ENCODE data around the gene SORCS2. TPM values are rescaled to one million over a fixed set of nuclear protein-coding genes. Genes with fewer than 3 reads are reported as not detected.

The SORCS2 gene
- total RNA-seq, 1 experiment from 2014 or later, result not detected

DNA sequence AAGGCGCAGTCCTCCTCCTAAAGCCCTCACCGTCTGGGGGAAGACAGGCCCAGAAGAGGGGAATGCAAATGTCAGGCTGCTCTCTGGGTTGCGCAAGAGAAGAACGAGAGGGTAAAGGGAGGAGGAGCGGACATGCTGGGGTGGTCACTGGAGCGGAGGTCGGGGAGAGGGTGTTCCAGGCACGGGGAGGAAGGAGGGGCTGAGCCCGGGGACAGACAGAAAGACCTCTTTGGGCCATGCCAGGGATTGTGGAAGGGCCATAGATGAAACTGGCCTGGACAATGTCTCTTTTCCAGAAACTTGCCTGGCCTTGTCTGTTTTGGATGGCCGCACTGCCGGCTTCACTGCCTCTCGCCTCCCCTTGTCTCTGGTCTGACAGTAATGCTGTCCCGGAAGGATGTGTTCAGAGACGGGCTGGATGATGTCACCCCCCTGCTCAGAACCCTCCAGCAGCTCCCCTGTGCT lies 121.0 kb downstream of the SORCS2 start:
- Mint-ChIP-seq H3K4me3 (ENCODE audit: low read depth, unreplicated experiment) (no peak overlapping the region), H3K9me3 (ENCODE audit: low read depth, unreplicated experiment) (peaks cover 3% of the 10 kb centered on the region), H3K4me1 (ENCODE audit: low read depth, unreplicated experiment) (no peaks in the 10 kb centered on the region), H3K36me3 (ENCODE audit: insufficient read depth, unreplicated experiment) (no peaks in the 10 kb centered on the region), H3K27ac (ENCODE audit: unreplicated experiment) (no peak overlapping the region), H3K27me3 (ENCODE audit: unreplicated experiment) (peaks cover 85% of the 10 kb centered on the region)
- TF ChIP-seq, protein P1, sequence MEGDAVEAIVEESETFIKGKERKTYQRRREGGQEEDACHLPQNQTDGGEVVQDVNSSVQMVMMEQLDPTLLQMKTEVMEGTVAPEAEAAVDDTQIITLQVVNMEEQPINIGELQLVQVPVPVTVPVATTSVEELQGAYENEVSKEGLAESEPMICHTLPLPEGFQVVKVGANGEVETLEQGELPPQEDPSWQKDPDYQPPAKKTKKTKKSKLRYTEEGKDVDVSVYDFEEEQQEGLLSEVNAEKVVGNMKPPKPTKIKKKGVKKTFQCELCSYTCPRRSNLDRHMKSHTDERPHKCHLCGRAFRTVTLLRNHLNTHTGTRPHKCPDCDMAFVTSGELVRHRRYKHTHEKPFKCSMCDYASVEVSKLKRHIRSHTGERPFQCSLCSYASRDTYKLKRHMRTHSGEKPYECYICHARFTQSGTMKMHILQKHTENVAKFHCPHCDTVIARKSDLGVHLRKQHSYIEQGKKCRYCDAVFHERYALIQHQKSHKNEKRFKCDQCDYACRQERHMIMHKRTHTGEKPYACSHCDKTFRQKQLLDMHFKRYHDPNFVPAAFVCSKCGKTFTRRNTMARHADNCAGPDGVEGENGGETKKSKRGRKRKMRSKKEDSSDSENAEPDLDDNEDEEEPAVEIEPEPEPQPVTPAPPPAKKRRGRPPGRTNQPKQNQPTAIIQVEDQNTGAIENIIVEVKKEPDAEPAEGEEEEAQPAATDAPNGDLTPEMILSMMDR (IDR thresholded peaks at IDR 0.05; ENCODE audit: unreplicated experiment), result no peak
- CTCF ChIA-PET, result interaction anchor here (1.8 kb wide), 1 partner anchor 22 kb away, joined by 4 read pairs; no protein-coding TSS in a partner anchor
- no TSS peak for BruUV-seq (replicated peaks)
- DNase-seq, result no peak
- intact Hi-C loops (cut with micrococcal nuclease; ENCODE audit: unreplicated experiment), result no loop called here

- no peaks in the 10 kb centered on the region for H3K4me1 Mint-ChIP-seq (ENCODE audit: low read depth, unreplicated experiment)
- no peak overlapping the region for H3K4me3 Mint-ChIP-seq (ENCODE audit: low read depth, unreplicated experiment)
- H3K9me3 Mint-ChIP-seq (ENCODE audit: low read depth, unreplicated experiment), result peaks cover 6% of the 10 kb centered on the region
- H3K36me3 Mint-ChIP-seq (ENCODE audit: insufficient read depth, unreplicated experiment), result no peaks in the 10 kb centered on the region
- no peak for DNase-seq
- CTCF ChIA-PET, result no interaction called here
- intact Hi-C loops (cut with micrococcal nuclease; ENCODE audit: unreplicated experiment), result no loop called here
- H3K27me3 Mint-ChIP-seq (ENCODE audit: unreplicated experiment), result peaks cover 79% of the 10 kb centered on the region
- no peak overlapping the region for H3K27ac Mint-ChIP-seq (ENCODE audit: unreplicated experiment)
- TF ChIP-seq, protein P1 (IDR thresholded peaks at IDR 0.05; ENCODE audit: unreplicated experiment), result no peak
- no TSS peak for BruUV-seq (replicated peaks)
Observed at GRCh38 chr4:7313991-7314390, 121.7 kb downstream of the SORCS2 start.

GRCh38 chr4:7315286-7315685 lies 122.9 kb downstream of the SORCS2 start:
- intact Hi-C loops (cut with micrococcal nuclease; ENCODE audit: unreplicated experiment), result no loop called here
- TF ChIP-seq, protein P1 (IDR thresholded peaks at IDR 0.05; ENCODE audit: unreplicated experiment), result no peak
- Mint-ChIP-seq H3K9me3 (ENCODE audit: low read depth, unreplicated experiment) (peaks cover 6% of the 10 kb centered on the region), H3K4me3 (ENCODE audit: low read depth, unreplicated experiment) (no peak overlapping the region), H3K36me3 (ENCODE audit: insufficient read depth, unreplicated experiment) (no peaks in the 10 kb centered on the region), H3K4me1 (ENCODE audit: low read depth, unreplicated experiment) (no peaks in the 10 kb centered on the region), H3K27me3 (ENCODE audit: unreplicated experiment) (peaks cover 66% of the 10 kb centered on the region), H3K27ac (ENCODE audit: unreplicated experiment) (no peak overlapping the region)
- no TSS peak for BruUV-seq (replicated peaks)
- no peak for DNase-seq
- CTCF ChIA-PET, result no interaction called here

DNA sequence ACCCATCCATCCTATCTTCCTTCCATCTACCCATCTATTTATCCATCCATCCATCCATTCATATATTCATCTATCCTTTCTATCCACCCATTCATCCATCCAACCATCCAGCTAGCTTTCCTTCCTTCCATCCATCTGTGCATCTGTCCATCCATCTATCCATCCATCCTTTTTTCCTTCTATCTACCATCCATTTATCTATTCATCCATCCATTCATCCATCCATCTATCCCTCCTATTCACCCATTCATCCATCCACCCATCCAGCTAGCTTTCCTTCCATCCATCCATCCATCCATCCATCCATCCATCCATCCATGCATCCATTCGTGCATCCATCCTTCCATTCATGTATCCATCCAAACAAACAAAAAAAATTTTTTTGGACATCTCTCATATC lies 123.6 kb downstream of the SORCS2 start:
- Mint-ChIP-seq H3K9me3 (ENCODE audit: low read depth, unreplicated experiment) (peaks cover 6% of the 10 kb centered on the region), H3K36me3 (ENCODE audit: insufficient read depth, unreplicated experiment) (no peaks in the 10 kb centered on the region), H3K27ac (ENCODE audit: unreplicated experiment) (no peak overlapping the region), H3K4me3 (ENCODE audit: low read depth, unreplicated experiment) (no peak overlapping the region), H3K27me3 (ENCODE audit: unreplicated experiment) (peaks cover 65% of the 10 kb centered on the region), H3K4me1 (ENCODE audit: low read depth, unreplicated experiment) (no peaks in the 10 kb centered on the region)
- intact Hi-C loops (cut with micrococcal nuclease; ENCODE audit: unreplicated experiment), result no loop called here
- no peak for DNase-seq
- CTCF ChIA-PET, result no interaction called here
- TF ChIP-seq, protein P1 (IDR thresholded peaks at IDR 0.05; ENCODE audit: unreplicated experiment), result no peak
- BruUV-seq (replicated peaks), result no TSS peak
